GM23338 (cell line): Measurements from ENCODE around the gene RNU7-1. TPM values are rescaled to one million over a fixed set of nuclear protein-coding genes. Genes with fewer than 3 reads are reported as not detected.

Experiments
- ATAC-seq: fragments of 200-7000 bp; cut with Tn5 transposase; 3 replicates; pipeline ENCODE4 v1.9.1; 2020
- DNase-seq: peaks from one replicate; pipeline ENCODE4 v3.0.0-alpha.2; 2015; ENCODE audit warnings: low spot score
- H2AFZ ChIP-seq: fragments of 200-600 bp; sonication (generic); 2 replicates; pipeline ENCODE4 v1.8.0; 2016; ENCODE audit warnings: antibody characterized with exemption, mild to moderate bottlenecking, moderate library complexity
- H3F3A ChIP-seq: fragments of 200-600 bp; sonication (generic); replicated peaks from 2 replicates; pipeline ENCODE4 v1.8.0; 2017; ENCODE audit warnings: antibody characterized with exemption, mixed run types, low read depth
- H3K27ac ChIP-seq: fragments of 200-600 bp; sonication (generic); 2 replicates; pipeline ENCODE4 v1.6.1; 2016; ENCODE audit warnings: low read depth
- H3K27me3 ChIP-seq: fragments of 200-600 bp; sonication (generic); 2 replicates; pipeline ENCODE4 v1.8.0; 2016; ENCODE audit warnings: mild to moderate bottlenecking, mixed run types, moderate library complexity; ENCODE audit not compliant: insufficient read depth
- H3K36me3 ChIP-seq: fragments of 200-600 bp; sonication (generic); 2 replicates; pipeline ENCODE4 v1.8.0; 2016; ENCODE audit warnings: mild to moderate bottlenecking; ENCODE audit not compliant: insufficient read depth
- H3K4me1 ChIP-seq: fragments of 200-600 bp; sonication (generic); 2 replicates; pipeline ENCODE4 v1.8.0; 2016; ENCODE audit warnings: mild to moderate bottlenecking, moderate library complexity; ENCODE audit not compliant: insufficient read depth
- H3K4me2 ChIP-seq: fragments of 200-600 bp; sonication (generic); 2 replicates; pipeline ENCODE4 v1.7.1; 2017; ENCODE audit warnings: mixed run types
- H3K4me3 ChIP-seq: fragments of 200-600 bp; sonication (generic); 2 replicates; pipeline ENCODE4 v1.6.1; 2016; ENCODE audit warnings: mixed run types
- H3K79me2 ChIP-seq: fragments of 200-600 bp; sonication (generic); replicated peaks from 2 replicates; pipeline ENCODE4 v1.8.0; 2017; ENCODE audit warnings: mild to moderate bottlenecking; ENCODE audit not compliant: insufficient read depth
- H3K9me2 ChIP-seq: fragments of 200-600 bp; sonication (generic); 2 replicates; pipeline ENCODE4 v1.8.0; 2017; ENCODE audit not compliant: insufficient read depth
- H4K20me1 ChIP-seq: fragments of 200-600 bp; sonication (generic); replicated peaks from 2 replicates; pipeline ENCODE4 v1.8.0; 2017; ENCODE audit warnings: mild to moderate bottlenecking; ENCODE audit not compliant: insufficient read depth
- H3K27ac Mint-ChIP-seq: 2 replicates; pipeline ENCODE4 v1.8.0; 2020; ENCODE audit warnings: inconsistent platforms, mild to moderate bottlenecking, moderate library complexity, mixed read lengths
- H3K27me3 Mint-ChIP-seq: 3 replicates; pipeline ENCODE4 v1.8.0; 2022; ENCODE audit warnings: low read depth, mild to moderate bottlenecking, moderate library complexity, mixed read lengths, inconsistent platforms; ENCODE audit not compliant: insufficient read depth, poor library complexity
- H3K36me3 Mint-ChIP-seq: 3 replicates; pipeline ENCODE4 v1.8.0; 2021; ENCODE audit warnings: low read depth, mild to moderate bottlenecking, inconsistent platforms, moderate library complexity, mixed read lengths
- H3K4me1 Mint-ChIP-seq: 3 replicates; pipeline ENCODE4 v1.8.0; 2020; ENCODE audit warnings: mild to moderate bottlenecking, inconsistent platforms, mixed read lengths
- H3K4me3 Mint-ChIP-seq: 3 replicates; pipeline ENCODE4 v1.8.0; 2021; ENCODE audit warnings: moderate library complexity, mild to moderate bottlenecking, inconsistent platforms, mixed read lengths
- H3K9me3 Mint-ChIP-seq: 3 replicates; pipeline ENCODE4 v1.8.0; 2020; ENCODE audit warnings: moderate library complexity, mild to moderate bottlenecking, inconsistent platforms, mixed read lengths
- CREB1 ChIP-seq: fragments of 250-450 bp; sonication (Bioruptor Pico); IDR thresholded peaks from 2 replicates; pipeline ENCODE4 v1.5.0; 2020; ENCODE audit warnings: low read depth, mild to moderate bottlenecking, moderate library complexity
- EZH2 ChIP-seq: fragments of 200-600 bp; sonication (generic); IDR thresholded peaks from one replicate; pipeline ENCODE4 v1.8.0; 2017; ENCODE audit warnings: antibody characterized with exemption, mild to moderate bottlenecking, low read depth; ENCODE audit not compliant: unreplicated experiment
- EZH2phosphoT487 ChIP-seq: fragments of 200-600 bp; sonication (generic); IDR thresholded peaks from one replicate; pipeline ENCODE4 v1.8.1; 2018; ENCODE audit warnings: antibody characterized with exemption; ENCODE audit not compliant: unreplicated experiment
- JUNB ChIP-seq: IDR thresholded peaks from one replicate; pipeline ENCODE4 v1.6.1; 2016; ENCODE audit warnings: antibody characterized with exemption; ENCODE audit not compliant: unreplicated experiment
- NANOG ChIP-seq: IDR thresholded peaks from 2 replicates; pipeline ENCODE4 v1.6.1; 2016; ENCODE audit warnings: antibody characterized with exemption, borderline replicate concordance
- POLR2AphosphoS5 ChIP-seq: IDR thresholded peaks from 2 replicates; pipeline ENCODE4 v1.6.1; 2016; ENCODE audit warnings: antibody characterized with exemption, low read depth
- ZNF114 ChIP-seq: fragments of 250-450 bp; sonication (Bioruptor Pico); IDR thresholded peaks from 2 replicates; pipeline ENCODE4 v1.5.0; 2020; ENCODE audit warnings: mild to moderate bottlenecking, moderate library complexity
- polyA plus RNA-seq: library from polyadenylated mRNA; unstranded; fragments of >200 nt; fragmentation: Nextera tagmentation; extraction: Ambion mirVana; gene quantifications from 2 replicates; pipeline ENCODE4 v1.2.1, GENCODE V29; 2016
- total RNA-seq: library from RNA; depleted of rRNA; stranded (reverse); fragments of >200 nt; shearing (Covaris generic); gene quantifications from 2 replicates; pipeline ENCODE4 v1.2.3, GENCODE V29; 2014
- TF ChIP-seq, protein P1 (sequence below), 2 experiments: fragments of 200-600 bp in 1 of 2; sonication (generic) in 1 of 2; conservative IDR thresholded peaks; 2 replicates each; pipeline versions ENCODE4 v1.5.1 to v1.6.1; 2016 to 2017; ENCODE audit warnings: antibody characterized with exemption in 2 of 2, low read depth in 2 of 2, mild to moderate bottlenecking in 2 of 2, moderate library complexity in 1 of 2
- TF ChIP-seq, protein P2 (sequence below): fragments of 250-450 bp; sonication (Bioruptor Pico); IDR thresholded peaks from 2 replicates; pipeline ENCODE4 v1.5.0; 2020; ENCODE audit warnings: mild to moderate bottlenecking, moderate library complexity
- TF ChIP-seq, protein P3 (sequence below): IDR thresholded peaks from 2 replicates; pipeline ENCODE4 v1.6.1; 2016; ENCODE audit warnings: antibody characterized with exemption

Gene RNU7-1
- total and polyA plus RNA-seq, 2 experiments from 2014 or later = not detected

DNA sequence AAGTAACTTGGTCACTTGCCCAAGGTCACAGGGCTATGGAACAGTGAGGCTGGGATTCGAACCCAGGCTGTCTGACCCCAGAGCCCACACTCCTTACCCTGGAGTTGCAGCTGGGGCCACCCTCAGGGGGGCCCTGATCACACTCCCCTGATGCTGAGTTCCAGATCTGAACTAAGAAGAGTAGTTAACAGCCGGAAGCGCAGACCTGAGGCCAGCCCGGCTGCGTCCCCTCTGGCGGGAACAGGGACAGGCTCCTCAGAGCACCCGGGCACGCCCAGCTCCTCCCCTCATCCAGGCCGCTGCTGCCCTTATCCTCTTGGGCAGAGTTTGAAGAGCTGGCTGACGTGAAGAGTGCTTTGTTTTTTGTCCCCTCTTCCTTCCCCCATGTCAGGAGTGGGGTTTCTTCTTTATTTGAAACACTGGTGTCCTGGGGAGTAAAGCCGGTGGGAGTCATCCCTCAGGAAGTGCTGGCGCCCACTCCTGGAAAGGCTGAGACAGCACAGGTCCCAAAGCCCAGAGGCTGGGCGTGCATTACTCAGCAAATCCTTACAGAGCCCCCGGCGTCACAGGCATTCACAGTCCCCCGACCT, 18.2 kb downstream of the RNU7-1 start:
- H3K4me3 Mint-ChIP-seq = peak overlapping the region; percentile 86
- H3K4me3 ChIP-seq = peak overlapping the region; percentile 95

More for the DNA sequence above, 18.2 kb downstream of the RNU7-1 start:
- H3K79me2 ChIP-seq = peaks cover 17% of the 10 kb centered on the region
- H3K4me2 ChIP-seq = peak overlapping the region; percentile 98
- no peaks in the 10 kb centered on the region for H3K27me3 ChIP-seq
- peak overlapping the region; percentile 91 for H3K27ac ChIP-seq
- no peak for TF ChIP-seq EZH2
- no peak for TF ChIP-seq JUNB
- TF ChIP-seq EZH2phosphoT487 = no peak
- TF ChIP-seq, protein P1, sequence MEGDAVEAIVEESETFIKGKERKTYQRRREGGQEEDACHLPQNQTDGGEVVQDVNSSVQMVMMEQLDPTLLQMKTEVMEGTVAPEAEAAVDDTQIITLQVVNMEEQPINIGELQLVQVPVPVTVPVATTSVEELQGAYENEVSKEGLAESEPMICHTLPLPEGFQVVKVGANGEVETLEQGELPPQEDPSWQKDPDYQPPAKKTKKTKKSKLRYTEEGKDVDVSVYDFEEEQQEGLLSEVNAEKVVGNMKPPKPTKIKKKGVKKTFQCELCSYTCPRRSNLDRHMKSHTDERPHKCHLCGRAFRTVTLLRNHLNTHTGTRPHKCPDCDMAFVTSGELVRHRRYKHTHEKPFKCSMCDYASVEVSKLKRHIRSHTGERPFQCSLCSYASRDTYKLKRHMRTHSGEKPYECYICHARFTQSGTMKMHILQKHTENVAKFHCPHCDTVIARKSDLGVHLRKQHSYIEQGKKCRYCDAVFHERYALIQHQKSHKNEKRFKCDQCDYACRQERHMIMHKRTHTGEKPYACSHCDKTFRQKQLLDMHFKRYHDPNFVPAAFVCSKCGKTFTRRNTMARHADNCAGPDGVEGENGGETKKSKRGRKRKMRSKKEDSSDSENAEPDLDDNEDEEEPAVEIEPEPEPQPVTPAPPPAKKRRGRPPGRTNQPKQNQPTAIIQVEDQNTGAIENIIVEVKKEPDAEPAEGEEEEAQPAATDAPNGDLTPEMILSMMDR (conservative IDR thresholded peaks at IDR 0.05; ENCODE audit: low read depth in 2 of 2) = peak; percentile 63 to 80
- TF ChIP-seq, protein P2, sequence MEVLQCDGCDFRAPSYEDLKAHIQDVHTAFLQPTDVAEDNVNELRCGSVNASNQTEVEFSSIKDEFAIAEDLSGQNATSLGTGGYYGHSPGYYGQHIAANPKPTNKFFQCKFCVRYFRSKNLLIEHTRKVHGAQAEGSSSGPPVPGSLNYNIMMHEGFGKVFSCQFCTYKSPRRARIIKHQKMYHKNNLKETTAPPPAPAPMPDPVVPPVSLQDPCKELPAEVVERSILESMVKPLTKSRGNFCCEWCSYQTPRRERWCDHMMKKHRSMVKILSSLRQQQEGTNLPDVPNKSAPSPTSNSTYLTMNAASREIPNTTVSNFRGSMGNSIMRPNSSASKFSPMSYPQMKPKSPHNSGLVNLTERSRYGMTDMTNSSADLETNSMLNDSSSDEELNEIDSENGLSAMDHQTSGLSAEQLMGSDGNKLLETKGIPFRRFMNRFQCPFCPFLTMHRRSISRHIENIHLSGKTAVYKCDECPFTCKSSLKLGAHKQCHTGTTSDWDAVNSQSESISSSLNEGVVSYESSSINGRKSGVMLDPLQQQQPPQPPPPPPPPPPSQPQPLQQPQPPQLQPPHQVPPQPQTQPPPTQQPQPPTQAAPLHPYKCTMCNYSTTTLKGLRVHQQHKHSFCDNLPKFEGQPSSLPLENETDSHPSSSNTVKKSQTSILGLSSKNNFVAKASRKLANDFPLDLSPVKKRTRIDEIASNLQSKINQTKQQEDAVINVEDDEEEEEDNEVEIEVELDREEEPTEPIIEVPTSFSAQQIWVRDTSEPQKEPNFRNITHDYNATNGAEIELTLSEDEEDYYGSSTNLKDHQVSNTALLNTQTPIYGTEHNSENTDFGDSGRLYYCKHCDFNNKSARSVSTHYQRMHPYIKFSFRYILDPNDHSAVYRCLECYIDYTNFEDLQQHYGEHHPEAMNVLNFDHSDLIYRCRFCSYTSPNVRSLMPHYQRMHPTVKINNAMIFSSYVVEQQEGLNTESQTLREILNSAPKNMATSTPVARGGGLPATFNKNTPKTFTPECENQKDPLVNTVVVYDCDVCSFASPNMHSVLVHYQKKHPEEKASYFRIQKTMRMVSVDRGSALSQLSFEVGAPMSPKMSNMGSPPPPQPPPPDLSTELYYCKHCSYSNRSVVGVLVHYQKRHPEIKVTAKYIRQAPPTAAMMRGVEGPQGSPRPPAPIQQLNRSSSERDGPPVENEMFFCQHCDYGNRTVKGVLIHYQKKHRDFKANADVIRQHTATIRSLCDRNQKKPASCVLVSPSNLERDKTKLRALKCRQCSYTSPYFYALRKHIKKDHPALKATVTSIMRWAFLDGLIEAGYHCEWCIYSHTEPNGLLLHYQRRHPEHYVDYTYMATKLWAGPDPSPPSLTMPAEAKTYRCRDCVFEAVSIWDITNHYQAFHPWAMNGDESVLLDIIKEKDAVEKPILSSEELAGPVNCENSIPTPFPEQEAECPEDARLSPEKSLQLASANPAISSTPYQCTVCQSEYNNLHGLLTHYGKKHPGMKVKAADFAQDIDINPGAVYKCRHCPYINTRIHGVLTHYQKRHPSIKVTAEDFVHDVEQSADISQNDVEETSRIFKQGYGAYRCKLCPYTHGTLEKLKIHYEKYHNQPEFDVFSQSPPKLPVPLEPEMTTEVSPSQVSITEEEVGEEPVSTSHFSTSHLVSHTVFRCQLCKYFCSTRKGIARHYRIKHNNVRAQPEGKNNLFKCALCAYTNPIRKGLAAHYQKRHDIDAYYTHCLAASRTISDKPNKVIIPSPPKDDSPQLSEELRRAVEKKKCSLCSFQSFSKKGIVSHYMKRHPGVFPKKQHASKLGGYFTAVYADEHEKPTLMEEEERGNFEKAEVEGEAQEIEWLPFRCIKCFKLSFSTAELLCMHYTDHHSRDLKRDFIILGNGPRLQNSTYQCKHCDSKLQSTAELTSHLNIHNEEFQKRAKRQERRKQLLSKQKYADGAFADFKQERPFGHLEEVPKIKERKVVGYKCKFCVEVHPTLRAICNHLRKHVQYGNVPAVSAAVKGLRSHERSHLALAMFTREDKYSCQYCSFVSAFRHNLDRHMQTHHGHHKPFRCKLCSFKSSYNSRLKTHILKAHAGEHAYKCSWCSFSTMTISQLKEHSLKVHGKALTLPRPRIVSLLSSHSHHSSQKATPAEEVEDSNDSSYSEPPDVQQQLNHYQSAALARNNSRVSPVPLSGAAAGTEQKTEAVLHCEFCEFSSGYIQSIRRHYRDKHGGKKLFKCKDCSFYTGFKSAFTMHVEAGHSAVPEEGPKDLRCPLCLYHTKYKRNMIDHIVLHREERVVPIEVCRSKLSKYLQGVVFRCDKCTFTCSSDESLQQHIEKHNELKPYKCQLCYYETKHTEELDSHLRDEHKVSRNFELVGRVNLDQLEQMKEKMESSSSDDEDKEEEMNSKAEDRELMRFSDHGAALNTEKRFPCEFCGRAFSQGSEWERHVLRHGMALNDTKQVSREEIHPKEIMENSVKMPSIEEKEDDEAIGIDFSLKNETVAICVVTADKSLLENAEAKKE = no peak
- TF ChIP-seq NANOG = no peak
- TF ChIP-seq ZNF114 (CRISPR knock-in tag) = no peak
- TF ChIP-seq POLR2AphosphoS5 = no peak; the same call in 1 of the 2 replicates
- TF ChIP-seq, protein P3, sequence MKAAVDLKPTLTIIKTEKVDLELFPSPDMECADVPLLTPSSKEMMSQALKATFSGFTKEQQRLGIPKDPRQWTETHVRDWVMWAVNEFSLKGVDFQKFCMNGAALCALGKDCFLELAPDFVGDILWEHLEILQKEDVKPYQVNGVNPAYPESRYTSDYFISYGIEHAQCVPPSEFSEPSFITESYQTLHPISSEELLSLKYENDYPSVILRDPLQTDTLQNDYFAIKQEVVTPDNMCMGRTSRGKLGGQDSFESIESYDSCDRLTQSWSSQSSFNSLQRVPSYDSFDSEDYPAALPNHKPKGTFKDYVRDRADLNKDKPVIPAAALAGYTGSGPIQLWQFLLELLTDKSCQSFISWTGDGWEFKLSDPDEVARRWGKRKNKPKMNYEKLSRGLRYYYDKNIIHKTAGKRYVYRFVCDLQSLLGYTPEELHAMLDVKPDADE = no peak
- peak; percentile 32; the same call in 1 of the 2 replicates for TF ChIP-seq CREB1
- peaks cover 51% of the 10 kb centered on the region for H3K4me1 Mint-ChIP-seq
- peak overlapping the region; percentile 98 for H3K27ac Mint-ChIP-seq
- peaks cover 4% of the 10 kb centered on the region; the same call in 1 of the 2 replicates for H4K20me1 ChIP-seq
- H3K36me3 ChIP-seq = peaks cover 15% of the 10 kb centered on the region
- H3K9me2 ChIP-seq = no peaks in the 10 kb centered on the region
- peaks cover 29% of the 10 kb centered on the region for H3K36me3 Mint-ChIP-seq
- peaks cover 25% of the 10 kb centered on the region for H3K27me3 Mint-ChIP-seq
- peaks cover 39% of the 10 kb centered on the region for H3F3A ChIP-seq
- ATAC-seq (peak; percentile 54), DNase-seq (peak; percentile 91)
- H3K4me1 ChIP-seq = peaks cover 38% of the 10 kb centered on the region
- peak overlapping the region; percentile 83; the same call in 1 of the 2 replicates for H2AFZ ChIP-seq
- no peaks in the 10 kb centered on the region for H3K9me3 Mint-ChIP-seq
